T-helper 1 cell (primary cell): Measurements from ENCODE around the gene USPL1.

ENCODE experiments used
- DNase-seq, 5 donors: peaks; one replicate each; pipeline ENCODE4 v3.0.0-alpha.2; 2012 to 2020

The USPL1 gene

DNA sequence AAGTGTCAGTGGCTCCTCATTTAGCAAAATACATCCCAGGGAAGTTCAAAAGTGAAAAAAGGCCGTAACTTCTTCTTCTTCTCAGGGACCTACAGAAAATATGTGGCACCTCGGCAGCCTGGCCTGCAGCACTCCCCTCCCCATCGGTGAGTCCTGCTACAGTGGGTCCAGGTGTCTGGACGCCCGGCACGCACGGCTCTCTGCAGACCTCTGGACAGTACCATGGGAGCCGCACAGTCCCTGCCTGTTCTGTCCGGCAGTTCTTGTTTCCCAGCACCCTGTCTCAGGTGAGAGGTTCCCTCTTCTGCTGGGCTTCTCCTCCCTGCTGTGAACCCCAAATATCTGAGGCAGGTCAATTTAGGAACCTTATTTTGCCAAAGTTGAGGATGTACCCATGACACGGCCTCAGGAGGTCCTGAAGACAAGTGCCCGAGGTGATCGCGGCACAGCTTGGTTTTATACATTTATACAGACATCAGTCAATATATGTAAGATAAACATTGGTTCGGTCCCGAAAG lies 80.8 kb downstream of the USPL1 start:
- DNase-seq = no peak

DNA sequence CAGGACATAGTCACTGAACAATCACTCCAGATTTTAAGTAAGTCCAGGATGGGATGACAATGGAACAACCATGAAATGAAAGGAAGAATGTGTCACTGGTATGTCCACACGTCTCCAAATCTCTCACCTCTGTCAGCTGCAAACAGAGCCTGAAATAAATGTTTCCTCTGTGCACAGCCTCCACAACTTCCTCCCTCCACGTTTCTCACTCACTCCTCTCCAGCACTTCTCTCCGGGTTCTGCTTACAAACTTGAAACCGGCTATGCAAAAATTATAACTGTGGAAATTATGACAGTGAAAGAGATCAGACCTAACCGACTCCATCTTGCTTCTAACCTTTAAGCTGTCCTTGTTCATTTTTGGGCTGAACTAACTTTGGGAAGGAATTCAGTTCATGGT lies 82.6 kb downstream of the USPL1 start:
- no peak for DNase-seq

DNA sequence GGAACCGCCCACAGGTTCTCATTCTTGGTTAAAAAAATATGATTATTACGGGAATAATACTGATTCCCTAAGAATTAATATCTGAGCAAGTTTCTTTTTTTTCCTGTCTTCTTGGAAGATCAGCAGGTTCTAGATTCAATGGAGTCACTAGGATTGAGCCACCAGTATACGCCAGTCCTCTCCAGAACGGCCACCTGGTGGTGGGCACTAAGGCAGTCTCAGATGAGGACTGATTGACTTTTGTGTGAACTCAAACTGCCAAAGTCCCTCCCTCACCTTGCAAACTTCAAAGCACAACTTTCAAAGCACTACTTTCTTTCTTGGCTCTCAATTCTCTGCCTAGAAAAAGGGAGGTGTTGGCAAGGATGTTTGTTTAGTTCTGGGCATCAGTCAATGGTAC lies 84.3 kb downstream of the USPL1 start:
- no peak for DNase-seq

DNA sequence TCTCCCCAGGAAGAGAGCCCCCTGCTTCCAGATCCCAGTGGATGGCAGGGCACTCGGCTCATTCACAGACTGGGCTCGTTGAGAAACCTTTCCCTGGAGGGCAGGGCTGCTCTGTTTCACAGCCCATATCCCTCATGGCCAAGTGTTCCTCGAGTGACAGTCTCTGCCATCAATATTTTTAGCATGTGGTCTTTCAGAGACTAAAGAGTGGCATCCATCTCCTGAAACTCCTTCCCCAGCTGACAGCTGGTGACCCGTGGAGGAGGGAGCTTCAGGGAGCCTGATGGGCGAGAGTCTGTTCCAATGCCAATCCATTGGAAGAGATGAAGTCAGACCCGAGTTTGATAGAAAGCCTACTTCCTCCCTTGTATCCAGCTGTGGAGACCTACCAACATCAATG lies 86.9 kb downstream of the USPL1 start:
- DNase-seq = no peak

DNA sequence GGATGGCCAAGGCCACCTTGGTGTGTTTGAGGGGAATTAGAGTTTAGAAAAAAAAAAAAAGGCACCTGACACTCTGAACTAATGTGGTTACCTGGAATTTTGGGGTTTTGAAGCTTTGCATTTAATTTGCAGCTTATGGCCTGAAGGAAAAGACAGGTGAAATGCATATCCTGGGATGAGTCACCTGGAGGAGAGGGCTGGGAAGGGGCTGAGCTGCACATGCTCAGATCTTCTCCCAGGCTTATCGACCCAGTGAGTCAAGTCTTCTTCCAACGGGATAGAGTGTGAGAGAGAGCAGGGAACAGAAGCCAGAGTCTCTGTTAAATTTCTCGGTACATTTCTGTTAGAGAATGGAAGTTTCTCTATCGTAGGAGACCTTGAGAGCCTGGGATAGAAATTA lies 88.0 kb downstream of the USPL1 start:
- DNase-seq = no peak

DNA sequence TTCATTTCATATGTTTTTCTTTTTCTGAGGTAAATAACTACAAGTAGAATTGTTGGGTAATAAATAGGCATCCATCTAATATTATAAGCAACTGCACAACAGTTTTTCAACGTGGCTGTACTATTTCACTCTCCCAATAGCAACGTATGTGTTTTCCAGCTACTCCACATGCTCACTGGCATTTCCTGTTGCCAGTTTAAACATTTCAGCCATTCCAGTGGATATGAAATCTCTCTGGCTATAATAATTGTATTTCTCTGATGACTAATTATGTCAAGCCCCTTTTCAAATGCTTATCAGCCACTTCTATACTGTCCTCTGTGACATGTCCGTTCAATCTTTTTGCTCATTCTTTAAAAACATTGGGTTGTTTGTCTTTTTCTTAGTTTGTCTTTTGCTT lies 90.8 kb downstream of the USPL1 start:
- no peak for DNase-seq
